Stimulated activated CD4-positive, alpha-beta T cell treated with anti-CD3 and anti-CD28 coated beads, TNF-alpha, amount 100 ng/mL, for 24 hours (primary cell): ENCODE measurements around the gene SSU72.

Source experiments
- DNase-seq, 3 experiments: peaks; one replicate each; pipeline ENCODE4 v3.0.0-alpha.2; 2020; ENCODE audit warnings: low read depth in 3 of 3

The SSU72 gene

GRCh38 chr1:1610796-1611195, 36.1 kb upstream of the SSU72 start:
- no peak for DNase-seq

- DNase-seq: no peak
Observed at GRCh38 chr1:1609822-1610485, 35.3 kb upstream of the SSU72 start.

GRCh38 chr1:1606232-1606631, 31.6 kb upstream of the SSU72 start:
- no peak for DNase-seq

GRCh38 chr1:1605724-1606123, 31.1 kb upstream of the SSU72 start:
- DNase-seq: no peak

- no peak for DNase-seq
Observed at GRCh38 chr1:1605034-1605591, 30.4 kb upstream of the SSU72 start.

DNA sequence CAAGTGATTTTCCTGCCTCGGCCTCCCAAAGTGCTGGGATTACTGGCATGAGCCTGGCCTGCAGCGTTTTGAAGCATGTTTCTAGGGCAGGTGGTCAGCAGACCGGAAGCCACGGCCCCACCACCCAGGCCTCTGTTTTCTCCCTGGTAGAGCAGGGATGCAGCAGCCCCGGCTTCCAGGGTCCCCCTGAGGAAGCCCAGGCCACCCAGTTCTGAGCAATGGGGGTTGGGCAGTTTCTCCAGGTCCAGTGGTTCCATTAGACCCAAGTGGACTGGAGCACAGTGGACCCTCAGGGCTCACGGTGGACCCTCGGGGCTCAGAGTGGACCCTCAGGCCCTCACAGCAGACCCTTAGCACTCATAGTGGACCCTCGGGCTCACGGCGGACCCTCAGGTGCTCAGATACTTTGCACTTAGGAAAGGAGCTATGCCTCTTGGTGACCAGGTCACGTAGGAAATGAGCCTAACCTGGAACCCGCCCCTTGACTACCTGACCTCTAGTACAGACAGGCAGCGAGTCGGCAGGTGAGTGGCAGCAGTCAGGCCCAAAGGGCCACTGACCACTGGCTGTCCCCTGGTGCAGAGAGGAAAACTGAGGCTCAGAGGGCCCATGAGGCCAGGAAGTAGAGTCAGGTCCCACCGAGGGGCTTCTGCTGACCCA, 29.8 kb upstream of the SSU72 start:
- no peak for DNase-seq

DNA sequence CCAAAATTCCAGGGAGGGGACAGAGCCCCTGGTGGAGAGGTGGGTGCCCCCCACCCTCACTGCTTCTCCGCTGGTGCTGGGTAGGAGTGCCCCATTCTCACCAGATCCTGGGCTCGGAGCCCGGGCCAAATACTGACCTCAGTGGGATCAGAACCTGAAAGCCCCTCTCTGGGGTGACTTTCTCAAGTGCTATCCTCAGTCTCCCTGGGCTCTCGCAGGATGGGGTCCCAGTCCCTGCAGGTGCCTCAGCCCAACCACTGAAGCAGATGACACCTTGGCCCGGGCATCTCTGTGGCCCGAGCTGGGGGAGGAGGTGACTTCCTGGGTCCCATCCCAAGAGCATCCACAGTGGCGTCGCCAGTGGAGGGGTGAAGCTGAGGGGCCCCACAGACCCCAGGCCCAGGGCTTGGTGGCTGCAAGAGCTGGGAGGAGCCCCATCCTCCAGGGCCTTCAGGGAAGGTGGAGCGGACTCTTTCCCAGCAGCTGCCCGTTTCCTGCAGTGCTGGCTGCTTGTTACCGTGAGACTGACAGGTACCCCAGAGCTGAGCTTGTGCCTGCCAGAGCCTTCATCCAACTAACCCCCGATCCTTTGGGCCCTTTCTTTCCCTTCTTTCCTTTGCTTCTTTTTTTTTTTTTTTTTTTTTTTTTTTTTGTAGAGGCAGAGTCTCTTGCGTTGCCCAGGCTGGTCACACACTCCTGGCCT, 29.2 kb upstream of the SSU72 start:
- DNase-seq: no peak

GRCh38 chr1:1602968-1603506, 28.4 kb upstream of the SSU72 start:
- DNase-seq: no peak

GRCh38 chr1:1602304-1602967, 27.8 kb upstream of the SSU72 start:
- DNase-seq: no peak

DNA sequence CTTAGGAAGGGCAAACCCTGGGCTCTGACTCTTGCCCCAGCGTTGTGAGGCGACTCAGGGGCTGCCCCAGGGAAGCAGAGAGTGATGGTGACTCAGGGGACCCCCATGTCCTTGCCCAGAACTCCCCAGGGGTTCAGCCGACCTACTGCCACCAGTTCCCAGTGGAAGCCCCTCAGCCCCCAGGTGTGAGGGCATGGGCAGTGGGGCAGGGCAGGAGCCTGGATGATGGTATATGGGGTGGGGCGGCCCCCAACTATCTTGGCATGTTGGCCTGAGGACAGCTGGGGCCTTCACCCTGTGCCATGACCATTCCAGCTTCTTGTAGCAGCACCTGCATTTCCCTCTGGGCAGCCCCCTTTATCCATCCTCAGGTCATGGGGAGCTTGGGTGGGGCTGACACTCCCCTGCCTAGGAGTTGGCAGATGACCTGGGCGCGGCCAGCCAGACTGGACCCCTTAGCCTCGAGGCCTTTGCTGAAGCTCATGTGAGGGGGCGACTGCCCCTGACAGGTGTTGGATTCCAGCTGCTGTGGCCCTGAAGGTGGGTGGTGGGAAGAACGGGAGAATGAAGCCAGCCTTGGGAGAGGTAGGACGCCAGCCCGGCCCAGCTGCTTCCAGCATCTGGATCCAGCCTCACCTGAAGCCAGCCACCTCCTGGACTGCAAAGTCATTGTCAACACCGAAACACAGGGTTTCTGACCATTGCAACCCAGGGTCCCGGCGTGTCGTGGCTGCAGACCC, 27.1 kb upstream of the SSU72 start:
- no peak for DNase-seq

GRCh38 chr1:1600861-1601563, 26.3 kb upstream of the SSU72 start:
- DNase-seq: no peak

DNA sequence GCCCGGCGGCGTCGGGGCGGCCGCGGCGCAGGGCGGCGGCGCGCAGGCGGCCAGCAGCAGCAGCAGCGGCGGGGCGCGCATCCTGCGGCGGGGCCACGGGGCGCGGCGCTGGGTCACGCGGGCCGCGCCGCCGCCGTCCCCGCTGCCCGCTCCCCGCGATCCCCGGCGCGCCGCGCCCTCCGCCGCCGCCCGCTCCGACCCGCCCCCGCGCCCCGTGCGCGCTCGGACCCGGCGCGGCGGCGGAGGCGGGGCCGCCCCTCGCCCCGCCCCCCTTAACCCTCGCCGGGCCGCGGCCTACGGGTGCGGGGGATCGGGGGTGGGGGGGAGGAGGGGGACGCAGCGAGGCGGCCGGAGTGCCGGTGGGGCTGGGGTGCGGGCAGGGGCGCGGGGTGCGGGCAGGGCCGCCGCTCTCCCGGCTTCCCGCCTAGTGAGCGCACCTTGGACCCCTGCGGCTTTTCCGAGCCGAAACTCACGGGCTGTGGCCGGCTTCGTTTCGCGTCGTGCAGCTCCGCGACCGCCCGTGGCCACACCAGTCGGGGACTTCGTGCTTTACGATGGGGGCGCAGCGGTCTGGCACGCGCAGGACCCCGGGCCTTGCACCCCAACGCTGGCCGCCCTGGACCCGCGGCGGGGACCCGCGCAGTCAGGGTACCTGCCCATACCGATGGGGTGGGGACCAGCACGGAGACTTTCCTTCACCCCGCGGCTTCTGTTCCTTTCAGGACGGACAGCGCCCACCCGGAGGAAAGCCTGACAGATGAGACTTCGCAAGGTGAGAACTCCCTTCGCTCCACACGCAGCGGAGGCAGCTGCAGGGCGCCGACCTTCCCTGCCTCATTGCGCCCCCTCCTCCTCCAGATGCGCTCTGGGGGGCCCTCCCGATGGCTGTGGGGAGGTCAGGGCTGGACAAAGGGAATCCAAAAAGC, 25.5 kb upstream of the SSU72 start, which contains the start of gene FNDC10:
Gene FNDC10, minus strand, starts transcription at position 201 of the 926 bp plus-strand sequence. Its CDS starts 120 bp downstream, at position 81.
- DNase-seq: no peak

DNA sequence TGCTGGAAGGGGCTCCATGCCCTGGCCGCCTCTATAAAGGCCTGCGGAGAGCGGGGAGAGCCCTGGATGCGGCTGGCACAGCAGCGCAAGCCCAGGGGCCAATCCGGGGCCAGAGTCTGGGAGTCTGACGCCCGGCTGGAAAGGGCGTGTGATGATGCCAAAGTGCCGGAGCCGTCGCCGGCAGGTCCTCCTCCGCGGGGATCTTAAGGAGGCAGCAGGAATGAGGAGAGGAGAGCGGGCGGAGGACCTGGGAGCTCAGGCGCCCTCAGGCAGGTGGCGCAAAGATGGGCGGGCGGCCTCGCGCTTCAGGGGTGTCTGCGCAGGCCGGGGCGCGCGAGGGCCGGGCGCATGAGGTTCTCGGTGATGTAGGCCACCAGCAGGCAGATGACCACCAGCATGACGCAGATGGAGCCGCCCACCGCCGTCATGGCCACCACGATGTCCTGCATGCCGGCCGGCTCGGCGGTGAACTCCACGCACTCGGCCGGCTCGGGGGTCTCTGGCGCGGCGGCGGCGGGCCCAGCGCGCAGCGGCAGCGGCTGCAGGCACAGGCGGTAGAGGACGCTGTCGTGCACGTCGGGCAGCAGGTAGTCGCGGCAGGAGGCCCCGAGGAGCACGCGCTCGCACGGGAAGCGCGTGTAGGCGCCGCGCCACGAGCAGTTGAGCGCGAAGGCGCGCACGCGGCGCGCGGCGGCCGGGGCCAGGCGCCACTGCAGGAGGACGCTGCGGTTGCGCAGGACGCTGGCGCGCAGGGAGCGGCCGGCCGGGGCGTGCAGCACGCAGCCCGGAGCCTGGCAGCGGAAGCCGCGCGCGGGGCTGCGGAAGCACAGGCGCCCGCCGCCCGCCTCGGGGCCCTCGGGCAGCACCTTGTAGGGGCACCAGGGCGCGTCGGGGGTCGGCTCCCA, 24.6 kb upstream of the SSU72 start:
- DNase-seq: peak in 1 of 3 experiments; percentile 24

- no peak for DNase-seq
Observed at GRCh38 chr1:1598720-1599029, 24.0 kb upstream of the SSU72 start.

- DNase-seq: no peak
Observed at GRCh38 chr1:1598051-1598719, 23.5 kb upstream of the SSU72 start.

GRCh38 chr1:1597275-1597930, 22.7 kb upstream of the SSU72 start:
- DNase-seq: no peak
